Stimulated activated CD4-positive, alpha-beta T cell treated with anti-CD3 and anti-CD28 coated beads, Interleukin-4, amount 100 ng/mL, for 48 hours (primary cell): ENCODE measurements around the gene BAZ1B.
A peak's percentile ranks its signal among the peaks of the same experiment; 100 is the strongest.
"Not testable (repeated sequence)": the region's sequence is repeated elsewhere in the genome, so short reads cannot be mapped to it uniquely, and the experiment has no call there.

Experiments used
- DNase-seq, 2 donors: peaks; one replicate each; pipeline ENCODE4 v3.0.0-alpha.2; 2020; ENCODE audit warnings: low read depth in 2 of 2

The BAZ1B gene

GRCh38 chr7:73443548-73444255 is 78.4 kb downstream of the BAZ1B start:
- DNase-seq: no peak

GRCh38 chr7:73442903-73443500 is 79.1 kb downstream of the BAZ1B start:
- no peak for DNase-seq

DNA sequence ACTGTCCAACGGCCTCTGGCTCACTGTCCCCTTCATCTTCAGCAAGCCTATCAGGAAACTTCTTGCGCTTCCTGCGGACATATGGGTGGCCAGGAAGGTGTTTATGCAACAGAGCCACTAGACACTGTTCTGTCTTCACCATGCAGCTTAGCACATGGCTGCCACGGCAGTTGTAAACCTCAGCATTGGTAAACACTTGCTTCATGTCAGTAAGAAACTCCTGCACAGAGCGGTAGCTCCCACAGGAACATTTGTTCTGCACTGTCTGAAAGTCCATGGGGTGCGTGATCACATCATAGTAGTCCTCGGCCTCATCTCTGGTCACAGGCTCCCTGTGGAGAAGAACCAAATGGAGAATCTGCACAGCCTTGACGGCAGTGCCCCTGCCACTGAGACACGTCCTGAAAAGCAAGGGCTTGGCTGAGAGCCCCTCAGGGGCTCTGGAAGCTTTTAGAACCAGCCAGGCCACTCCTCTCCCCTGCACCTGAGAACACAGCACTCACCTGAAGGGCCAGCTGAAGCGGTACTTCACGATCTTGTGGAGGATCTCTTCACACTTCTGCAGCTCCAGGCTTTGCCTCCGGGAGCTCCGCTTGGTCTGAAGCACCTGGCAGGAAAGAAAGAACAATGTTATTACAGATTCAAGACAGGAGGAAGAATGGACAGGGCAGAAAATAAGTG is 79.7 kb downstream of the BAZ1B start:
- DNase-seq: no peak

- no peak for DNase-seq
These were observed 82.7 kb downstream of the BAZ1B start for GRCh38 chr7:73439410-73439704.

GRCh38 chr7:73438547-73439409 is 83.3 kb downstream of the BAZ1B start:
- no peak for DNase-seq

DNA sequence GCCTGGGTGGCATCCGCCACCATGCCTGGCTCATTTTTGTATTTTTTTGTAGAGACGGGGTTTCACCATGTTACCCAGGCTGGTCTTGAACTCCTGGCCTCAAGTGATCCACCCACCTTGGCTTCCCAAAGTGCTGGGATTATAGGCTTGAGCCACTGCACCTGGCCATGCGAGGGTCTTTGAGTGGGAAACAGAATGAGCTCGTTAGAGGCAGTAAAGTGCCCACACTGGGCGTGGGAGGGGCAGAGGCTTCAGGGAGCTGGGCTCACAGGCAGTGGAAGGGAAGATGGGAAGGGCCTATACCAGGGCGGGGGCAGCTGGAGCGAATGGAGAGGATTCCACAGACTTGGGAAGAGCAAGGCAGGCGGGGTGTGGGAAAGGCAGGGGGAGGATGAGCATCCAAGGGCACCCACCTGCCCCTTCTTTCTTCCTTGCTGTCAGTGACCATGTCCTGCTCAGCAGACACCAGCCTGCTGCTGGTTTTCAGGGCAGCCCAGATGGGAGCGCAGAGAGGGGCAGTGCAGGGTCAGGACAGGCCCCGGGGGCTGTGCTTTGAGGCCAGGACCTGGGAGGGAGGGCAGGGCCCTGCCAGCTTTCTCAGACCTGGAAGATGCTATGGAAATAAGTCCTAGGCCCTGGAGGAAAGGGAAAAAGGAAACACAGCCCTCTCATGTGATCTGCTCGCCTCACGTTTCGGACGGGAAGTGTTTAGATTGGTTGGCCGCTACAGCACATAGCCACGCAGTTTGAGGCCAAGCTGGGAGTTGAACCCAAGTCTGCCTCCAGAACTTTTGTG is 84.3 kb downstream of the BAZ1B start:
- no peak for DNase-seq

DNA sequence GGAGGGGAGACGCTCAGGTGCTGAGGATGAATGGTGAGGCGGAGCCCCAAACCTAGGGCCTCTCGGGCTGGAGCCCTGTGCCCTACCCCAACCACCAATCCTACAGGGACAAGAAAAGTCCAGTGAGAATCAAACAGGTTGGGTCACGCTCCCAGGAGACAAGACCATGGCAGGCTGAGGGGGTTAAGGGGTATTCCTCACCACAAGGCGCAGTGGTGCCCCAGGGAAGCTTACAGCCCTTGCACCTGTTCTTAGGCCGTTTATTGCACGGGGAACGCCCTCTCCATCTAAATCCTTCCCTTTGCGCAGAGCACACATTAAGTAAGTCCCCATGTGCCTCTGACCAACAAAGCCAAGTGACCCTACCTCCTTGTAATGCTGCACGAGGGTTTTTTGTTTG is 85.0 kb downstream of the BAZ1B start:
- no peak for DNase-seq

DNA sequence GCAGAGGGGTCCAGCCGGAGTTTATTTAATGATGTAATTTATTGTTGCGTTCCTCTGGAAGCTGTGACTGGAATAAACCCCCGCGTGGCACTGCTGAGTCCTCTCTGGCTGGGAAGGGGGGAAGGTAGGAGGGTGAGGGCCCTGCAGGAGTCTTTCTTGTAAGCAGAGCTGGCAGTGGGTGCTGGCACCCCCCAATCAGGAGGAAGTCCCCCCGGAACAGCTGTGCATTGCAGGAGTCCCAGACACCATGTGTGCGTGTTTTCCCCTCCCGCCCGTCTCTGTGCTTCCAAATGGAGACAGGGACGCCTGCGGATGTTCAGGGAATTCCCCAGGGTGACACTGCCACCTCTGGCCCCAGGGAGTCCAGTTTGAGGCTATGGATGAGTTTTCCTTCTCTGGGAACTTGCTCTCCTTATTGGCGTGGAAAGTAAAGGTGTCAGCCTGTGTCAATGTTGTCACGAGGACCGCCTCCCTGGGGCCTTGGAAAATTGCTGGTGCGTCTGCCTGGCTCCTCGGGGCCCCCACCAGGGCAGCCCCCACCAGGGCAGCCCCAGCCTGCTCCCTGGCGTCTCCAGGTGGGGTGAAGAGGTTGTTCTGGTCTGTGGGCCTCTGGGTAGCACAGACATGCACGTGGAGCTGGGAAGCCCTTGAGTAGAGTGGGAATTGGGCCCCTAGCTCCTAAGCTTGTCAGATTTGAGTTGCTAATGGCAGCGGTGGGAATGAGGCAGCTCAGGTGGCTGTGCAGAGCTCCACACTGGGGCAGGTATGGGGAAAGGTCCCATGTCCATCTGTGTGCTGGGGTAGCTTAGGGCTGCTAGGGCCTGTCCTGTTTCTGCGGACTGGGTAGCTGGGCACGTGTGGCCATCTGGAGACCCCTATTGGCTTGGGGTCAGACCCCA is 85.8 kb downstream of the BAZ1B start:
- no peak for DNase-seq

GRCh38 chr7:73435471-73436009 is 86.6 kb downstream of the BAZ1B start:
- DNase-seq: no peak

- no peak for DNase-seq
These were observed 87.4 kb downstream of the BAZ1B start for GRCh38 chr7:73434701-73435069.

- DNase-seq: peak in 1 of 2 donors; percentile 9
These were observed 88.0 kb downstream of the BAZ1B start for GRCh38 chr7:73433924-73434700.

DNA sequence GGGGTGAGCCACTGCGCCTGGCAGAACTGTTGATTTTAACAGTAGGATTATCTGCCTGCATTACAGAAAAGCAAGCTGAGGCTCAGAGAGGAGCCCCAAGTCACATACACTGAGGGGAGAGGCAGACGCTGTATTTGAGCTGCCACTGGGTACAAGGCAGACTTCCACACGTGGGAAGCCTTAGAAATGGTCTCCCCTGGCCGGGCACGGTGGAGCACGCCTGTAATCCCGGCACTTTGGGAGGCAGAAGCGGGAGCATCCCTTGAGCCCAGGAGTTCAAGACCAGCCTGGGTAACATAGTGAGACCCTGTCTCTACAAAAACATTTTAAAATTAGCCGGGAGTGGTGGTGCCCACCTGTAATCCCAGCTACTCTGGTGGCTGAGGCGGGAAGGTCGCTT is 89.4 kb downstream of the BAZ1B start:
- no peak for DNase-seq

- DNase-seq: no peak
These were observed 90.9 kb downstream of the BAZ1B start for GRCh38 chr7:73431041-73431835.

- not testable (repeated sequence) for DNase-seq
These were observed 91.6 kb downstream of the BAZ1B start for GRCh38 chr7:73430540-73430939.

DNA sequence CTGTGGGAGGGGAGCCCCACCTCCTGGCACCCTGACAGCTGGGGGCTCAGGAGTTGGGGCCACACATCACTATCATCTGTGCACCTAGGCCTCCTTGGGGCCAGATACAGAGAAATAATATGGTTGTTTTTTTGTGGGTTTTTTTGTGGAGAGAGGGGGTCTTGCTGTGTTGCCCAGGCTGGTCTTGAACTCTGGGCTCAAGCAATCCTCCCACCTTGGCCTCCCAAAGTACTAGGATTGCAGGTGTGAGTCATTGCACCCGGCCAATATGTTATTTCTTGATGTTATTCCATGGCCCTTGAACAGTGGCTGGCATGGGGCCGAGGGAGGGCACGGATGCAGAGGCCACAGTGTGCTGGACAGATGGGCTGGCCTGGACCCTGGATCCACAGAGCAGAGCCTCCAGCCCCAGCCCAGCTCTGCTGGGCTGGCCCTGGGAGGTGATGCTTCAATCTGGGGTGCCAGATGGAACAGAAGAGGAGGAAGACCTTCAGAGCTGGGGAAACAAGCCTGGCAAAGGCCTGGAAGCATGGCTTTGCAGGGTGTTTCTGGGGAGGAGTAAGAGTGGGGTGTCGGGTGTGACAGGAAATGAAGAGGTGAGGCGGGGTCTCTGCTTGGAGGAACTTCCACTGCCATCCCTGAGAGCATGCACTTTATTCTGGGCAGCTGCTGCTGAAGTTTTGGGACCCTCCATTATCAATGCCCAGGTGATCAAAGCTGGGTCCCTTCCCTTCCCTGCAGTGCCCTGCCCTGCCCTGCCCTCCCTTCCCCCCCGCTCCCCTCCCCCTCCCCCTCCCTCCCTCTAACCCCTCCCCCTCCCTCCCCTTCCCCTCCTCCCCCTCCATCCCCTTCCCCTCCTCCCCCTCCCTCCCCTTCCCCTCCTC is 92.2 kb downstream of the BAZ1B start:
- no peak for DNase-seq

DNA sequence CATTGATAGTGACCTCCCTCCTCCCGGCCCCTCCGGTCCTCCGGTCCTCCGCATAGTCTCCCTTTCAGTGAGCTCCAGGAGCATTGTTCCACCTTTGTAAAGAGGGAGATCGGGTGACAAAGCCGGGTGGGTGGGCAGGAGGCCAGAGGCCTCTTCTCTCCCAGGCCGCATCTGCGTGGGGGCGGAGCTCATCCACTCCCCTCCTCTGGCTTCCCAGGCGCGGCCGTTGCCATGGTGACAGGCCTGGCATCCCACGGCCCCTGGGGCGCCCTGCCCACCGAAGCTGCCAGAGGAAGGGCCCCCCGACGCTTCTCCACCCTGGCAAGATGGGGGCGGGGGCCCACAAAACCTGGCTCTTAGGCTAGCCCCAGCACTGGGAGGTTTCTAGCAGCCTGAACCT is 92.9 kb downstream of the BAZ1B start:
- no peak for DNase-seq

DNA sequence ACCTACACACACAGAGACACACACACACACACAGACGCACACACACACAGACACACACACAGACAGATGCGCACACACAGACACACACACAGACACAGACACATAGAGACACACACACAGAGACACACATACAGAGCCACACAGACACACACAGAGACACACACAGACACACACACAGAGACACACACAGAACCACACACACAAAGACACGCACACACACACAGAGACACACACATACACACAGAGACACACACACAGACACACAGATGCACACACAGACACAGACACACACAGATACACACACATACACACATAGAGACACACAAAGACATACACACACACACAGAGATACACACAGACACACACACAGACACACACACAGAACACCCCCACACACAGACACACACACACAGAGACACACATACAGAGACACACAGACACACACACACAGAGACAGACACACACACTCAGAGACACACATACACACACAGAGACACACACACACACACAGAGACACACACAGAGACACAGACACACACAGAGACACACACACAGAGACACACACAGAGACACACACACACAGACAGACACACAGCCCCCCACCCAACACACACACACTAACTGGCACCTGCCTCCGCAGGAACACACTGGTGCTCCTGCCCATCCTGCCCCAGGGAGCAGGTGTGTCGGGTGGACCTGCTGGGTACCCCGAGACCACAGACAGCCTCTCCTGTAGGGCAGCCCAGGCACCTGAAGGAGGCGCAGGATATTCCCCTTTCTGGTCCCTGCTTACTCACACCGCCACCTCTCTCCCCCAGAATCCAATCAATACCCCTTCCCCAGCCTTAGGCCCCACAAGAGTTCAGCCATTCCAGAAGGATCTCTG is 93.9 kb downstream of the BAZ1B start:
- DNase-seq: no peak
